Hepatocyte (in vitro differentiated cells): Measurements from ENCODE around the gene ABLIM1.

Source experiments
- EZH2 ChIP-seq: fragments of 200-600 bp; sonication (generic); IDR thresholded peaks from 2 replicates; pipeline ENCODE4 v1.6.1; 2016; ENCODE audit warnings: antibody characterized with exemption, mild to moderate bottlenecking, borderline replicate concordance
- EZH2phosphoT487 ChIP-seq: fragments of 200-600 bp; sonication (generic); IDR thresholded peaks from one replicate; pipeline ENCODE4 v1.6.1; 2018; ENCODE audit warnings: antibody characterized with exemption, mild to moderate bottlenecking, low read depth, moderate library complexity; ENCODE audit not compliant: unreplicated experiment, severe bottlenecking
- TF ChIP-seq, protein P1 (sequence below): fragments of 200-600 bp; sonication (generic); IDR thresholded peaks from 2 replicates; pipeline ENCODE4 v1.5.1; 2016; ENCODE audit warnings: antibody characterized with exemption, mild to moderate bottlenecking; ENCODE audit not compliant: poor library complexity

DNA sequence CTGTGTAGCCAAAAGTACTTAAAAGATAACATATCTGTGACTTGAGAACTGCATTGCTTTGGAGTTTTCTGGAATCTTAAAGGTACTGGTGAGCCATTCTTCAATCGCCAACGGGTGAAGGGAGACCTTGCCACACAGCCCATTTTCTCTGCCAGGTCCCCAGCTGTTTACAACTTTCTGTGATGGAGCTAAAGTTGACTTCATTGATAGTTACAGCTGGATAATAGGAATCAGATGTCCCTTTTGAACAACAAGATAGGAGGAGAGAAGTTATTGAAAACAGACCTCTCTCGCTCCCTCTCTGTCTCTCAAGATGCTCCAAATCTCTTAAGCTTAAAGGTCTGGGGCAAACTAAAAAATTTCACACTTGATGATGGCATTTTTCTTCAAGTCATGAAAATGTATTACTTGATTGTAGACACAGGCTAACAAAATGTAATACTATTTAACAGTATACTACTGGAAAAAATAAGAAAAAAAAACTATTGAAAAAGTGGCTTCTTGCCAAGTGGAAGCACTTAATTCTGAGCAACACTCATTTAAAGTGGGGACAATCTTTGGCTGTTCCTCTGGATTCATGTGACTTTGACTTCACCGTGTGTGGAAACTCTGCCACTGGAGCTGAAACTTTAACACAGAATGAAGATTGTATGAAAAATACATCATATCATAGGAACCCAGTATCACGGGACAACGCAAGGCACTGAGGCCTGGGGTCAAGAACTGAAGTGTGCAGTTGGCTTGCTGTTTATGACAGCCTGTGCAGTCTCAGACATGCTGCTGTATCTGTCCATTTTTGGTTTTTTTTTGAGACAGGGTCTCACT, 175.4 kb downstream of the ABLIM1 start:
- TF ChIP-seq, protein P1, sequence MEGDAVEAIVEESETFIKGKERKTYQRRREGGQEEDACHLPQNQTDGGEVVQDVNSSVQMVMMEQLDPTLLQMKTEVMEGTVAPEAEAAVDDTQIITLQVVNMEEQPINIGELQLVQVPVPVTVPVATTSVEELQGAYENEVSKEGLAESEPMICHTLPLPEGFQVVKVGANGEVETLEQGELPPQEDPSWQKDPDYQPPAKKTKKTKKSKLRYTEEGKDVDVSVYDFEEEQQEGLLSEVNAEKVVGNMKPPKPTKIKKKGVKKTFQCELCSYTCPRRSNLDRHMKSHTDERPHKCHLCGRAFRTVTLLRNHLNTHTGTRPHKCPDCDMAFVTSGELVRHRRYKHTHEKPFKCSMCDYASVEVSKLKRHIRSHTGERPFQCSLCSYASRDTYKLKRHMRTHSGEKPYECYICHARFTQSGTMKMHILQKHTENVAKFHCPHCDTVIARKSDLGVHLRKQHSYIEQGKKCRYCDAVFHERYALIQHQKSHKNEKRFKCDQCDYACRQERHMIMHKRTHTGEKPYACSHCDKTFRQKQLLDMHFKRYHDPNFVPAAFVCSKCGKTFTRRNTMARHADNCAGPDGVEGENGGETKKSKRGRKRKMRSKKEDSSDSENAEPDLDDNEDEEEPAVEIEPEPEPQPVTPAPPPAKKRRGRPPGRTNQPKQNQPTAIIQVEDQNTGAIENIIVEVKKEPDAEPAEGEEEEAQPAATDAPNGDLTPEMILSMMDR: no peak
- TF ChIP-seq EZH2: no peak
- TF ChIP-seq EZH2phosphoT487: no peak
